Liver (tissue), 9 donors: ENCODE results near the gene PTPRD. TPM values are rescaled to one million over a fixed set of nuclear protein-coding genes. Genes with fewer than 3 reads are reported as not detected.

Source experiments
- DNase-seq: peaks from one replicate; pipeline ENCODE4 v3.0.0-alpha.2; 2017; ENCODE audit warnings: low spot score
- H3K27ac ChIP-seq, 2 donors: one replicate each; pipeline ENCODE4 v1.7.0; 2013; ENCODE audit warnings: inconsistent platforms in 2 of 2, low read length in 2 of 2, control low read depth in 1 of 2, low read depth in 1 of 2, mild to moderate bottlenecking in 1 of 2
- H3K27me3 ChIP-seq, 4 donors: one replicate each; pipeline versions ENCODE4 v1.6.1 to v1.7.0; 2013; ENCODE audit warnings: low read length in 3 of 4, inconsistent platforms in 1 of 4, mild to moderate bottlenecking in 1 of 4, moderate library complexity in 1 of 4; ENCODE audit not compliant: control insufficient read depth in 4 of 4, insufficient read depth in 4 of 4
- H3K36me3 ChIP-seq, 4 donors: one replicate each; pipeline versions ENCODE4 v1.6.1 to v1.7.0; 2013; ENCODE audit warnings: low read length in 3 of 4, mild to moderate bottlenecking in 3 of 4, low read depth in 1 of 4, moderate library complexity in 1 of 4; ENCODE audit not compliant: control insufficient read depth in 4 of 4, insufficient read depth in 3 of 4
- H3K4me1 ChIP-seq, 4 donors: one replicate each; pipeline versions ENCODE4 v1.6.1 to v1.7.0; 2013; ENCODE audit warnings: low read length in 3 of 4, mild to moderate bottlenecking in 3 of 4, moderate library complexity in 1 of 4; ENCODE audit not compliant: control insufficient read depth in 4 of 4, insufficient read depth in 4 of 4
- H3K4me3 ChIP-seq, 3 donors: one replicate each; pipeline versions ENCODE4 v1.6.1 to v1.7.0; 2013; ENCODE audit warnings: low read length in 3 of 3, control low read depth in 1 of 3, low read depth in 1 of 3, mild to moderate bottlenecking in 1 of 3
- H3K9ac ChIP-seq, 2 donors: one replicate each; pipeline ENCODE4 v1.7.0; 2013; ENCODE audit warnings: low read length in 2 of 2, mild to moderate bottlenecking in 2 of 2, moderate library complexity in 2 of 2, control low read depth in 1 of 2, low read depth in 1 of 2
- H3K9me3 ChIP-seq, 4 donors: one replicate each; pipeline versions ENCODE4 v1.6.1 to v1.7.0; 2013; ENCODE audit warnings: low read length in 3 of 4; ENCODE audit not compliant: control insufficient read depth in 4 of 4
- EGR1 ChIP-seq, 2 donors: IDR thresholded peaks; 2 replicates each; pipeline ENCODE4 v1.6.1; 2016 to 2018; ENCODE audit warnings: antibody characterized with exemption in 2 of 2, low read depth in 2 of 2
- FOXA1 ChIP-seq: IDR thresholded peaks from 2 replicates; pipeline ENCODE4 v1.6.1; 2016; ENCODE audit warnings: antibody characterized with exemption
- FOXA2 ChIP-seq: IDR thresholded peaks from 2 replicates; pipeline ENCODE4 v1.6.1; 2016; ENCODE audit warnings: antibody characterized with exemption
- GABPA ChIP-seq, 2 donors: IDR thresholded peaks in 1 of 2; conservative IDR thresholded peaks in 1 of 2; 2 replicates each; pipeline ENCODE4 v1.6.1; 2016; ENCODE audit warnings: antibody characterized with exemption in 2 of 2, mild to moderate bottlenecking in 1 of 2, moderate library complexity in 1 of 2
- HNF4A ChIP-seq, 2 donors: conservative IDR thresholded peaks; 2 replicates each; pipeline ENCODE4 v1.6.1; 2016; ENCODE audit warnings: antibody characterized with exemption in 2 of 2, mild to moderate bottlenecking in 2 of 2
- HNF4G ChIP-seq: IDR thresholded peaks from 2 replicates; pipeline ENCODE4 v1.6.1; 2016; ENCODE audit warnings: antibody characterized with exemption
- JUND ChIP-seq, 2 donors: IDR thresholded peaks; 2 replicates each; pipeline ENCODE4 v1.6.1; 2016; ENCODE audit warnings: antibody characterized with exemption in 2 of 2
- NR2F2 ChIP-seq: IDR thresholded peaks from 2 replicates; pipeline ENCODE4 v1.6.1; 2016; ENCODE audit warnings: antibody characterized with exemption
- RAD21 ChIP-seq, 2 donors: IDR thresholded peaks; 2 replicates each; pipeline ENCODE4 v1.6.1; 2016; ENCODE audit warnings: antibody characterized with exemption in 2 of 2, mild to moderate bottlenecking in 2 of 2
- RXRA ChIP-seq, 2 donors: IDR thresholded peaks; 2 replicates each; pipeline ENCODE4 v1.6.1; 2017 to 2018; ENCODE audit warnings: antibody characterized with exemption in 2 of 2, mild to moderate bottlenecking in 1 of 2
- SP1 ChIP-seq: IDR thresholded peaks from 2 replicates; pipeline ENCODE4 v1.6.1; 2018; ENCODE audit warnings: antibody characterized with exemption, mild to moderate bottlenecking
- TAF1 ChIP-seq: conservative IDR thresholded peaks from 2 replicates; pipeline ENCODE4 v1.6.1; 2016; ENCODE audit warnings: antibody characterized with exemption, mild to moderate bottlenecking
- WGBS: extraction: QIAGEN DNeasy Blood & Tissue Kit; methylation state at CpG from one replicate; pipeline ENCODE4 v1.1.7; 2013; 5-methylcytosine and 5-hydroxymethylcytosine counted together
- polyA plus RNA-seq, 2 donors: library from polyadenylated mRNA; stranded (reverse) in 1 of 2; unstranded in 1 of 2; fragments of 200-250 nt in 1 of 2; fragments of >200 nt in 1 of 2; fragmentation: Nextera tagmentation in 1 of 2; extraction: Ambion mirVana in 1 of 2; gene quantifications; one replicate each; pipeline versions ENCODE4 v1.2.1 to v1.2.3, GENCODE V29; 2013 to 2015
- total RNA-seq, 2 donors: library from RNA; depleted of rRNA; stranded (reverse); fragments of >200 nt; gene quantifications; one replicate each; pipeline ENCODE4 v1.2.3, GENCODE V29; 2014
- TF ChIP-seq, protein P1 (sequence below): IDR thresholded peaks from 2 replicates; pipeline ENCODE4 v1.6.1; 2016; ENCODE audit warnings: antibody characterized with exemption
- TF ChIP-seq, protein P2 (sequence below): IDR thresholded peaks from 2 replicates; pipeline ENCODE4 v1.6.1; 2016; ENCODE audit warnings: antibody characterized with exemption
- TF ChIP-seq, protein P3 (sequence below): IDR thresholded peaks from 2 replicates; pipeline ENCODE4 v1.6.1; 2016; ENCODE audit warnings: antibody characterized with exemption
- TF ChIP-seq, protein P4 (sequence below): IDR thresholded peaks from 2 replicates; pipeline ENCODE4 v1.6.1; 2016; ENCODE audit warnings: antibody characterized with exemption, mild to moderate bottlenecking
- TF ChIP-seq, protein P5 (sequence below): fragments of 150-350 bp; IDR thresholded peaks from 2 replicates; pipeline ENCODE4 v1.5.1; 2017; ENCODE audit warnings: improper control_type of control experiment, low read depth, low read length; ENCODE audit not compliant: missing input control
- donor health status: healthy.
- donor health status: healthy.
- donor health status: healthy.
- donor health status: healthy.
- donor health status: healthy.

The PTPRD gene
- total and polyA plus RNA-seq, 4 donors = 0.78 to 34.2 (median 4.7) TPM

DNA sequence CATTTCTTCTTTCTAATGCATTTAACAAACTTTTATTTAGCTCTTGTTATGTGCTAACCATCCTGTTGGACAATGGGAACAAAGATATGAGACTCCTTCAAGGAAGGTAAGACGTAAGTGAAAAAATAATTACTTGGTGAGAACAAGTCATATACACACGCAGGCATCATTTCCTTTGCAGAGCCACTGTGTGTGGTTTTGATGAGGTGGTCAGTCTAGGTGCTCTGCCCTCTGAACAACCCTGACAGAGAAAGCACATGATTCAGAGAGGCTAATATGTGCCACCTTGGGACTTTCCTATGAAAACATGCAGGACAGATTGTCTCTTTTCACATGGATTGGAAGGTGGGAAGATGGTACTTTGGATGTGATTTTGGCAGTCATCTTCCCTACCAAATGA, 1650.7 kb downstream of the PTPRD start:
- Histone ChIP-seq H3K27me3 (no peaks in the 10 kb centered on the region), H3K27ac (peak overlapping the region in 1 of 2 donors; percentile 85), H3K9ac (no peak overlapping the region), H3K9me3 (no peaks in the 10 kb centered on the region), H3K4me3 (no peak overlapping the region), H3K4me1 (peaks cover 7 to 35% (median 26%) of the 10 kb centered on the region in 4 donors), H3K36me3 (no peaks in the 10 kb centered on the region)
- no peak for DNase-seq
- TF ChIP-seq TAF1 (no peak), EGR1 (IDR thresholded peaks at IDR 0.05; ENCODE audit: low read depth in 2 of 2) (no peak), RAD21 (IDR thresholded peaks at IDR 0.05) (no peak), FOXA1 (no peak), NR2F2 (no peak), RXRA (IDR thresholded peaks at IDR 0.05) (no peak), HNF4A (conservative IDR thresholded peaks at IDR 0.05) (no peak), SP1 (no peak), FOXA2 (no peak), HNF4G (no peak), JUND (IDR thresholded peaks at IDR 0.05) (no peak), GABPA (IDR thresholded peaks at IDR 0.05 in 1 of 2, conservative IDR thresholded peaks at IDR 0.05 in 1 of 2) (no peak)
- TF ChIP-seq, protein P1, sequence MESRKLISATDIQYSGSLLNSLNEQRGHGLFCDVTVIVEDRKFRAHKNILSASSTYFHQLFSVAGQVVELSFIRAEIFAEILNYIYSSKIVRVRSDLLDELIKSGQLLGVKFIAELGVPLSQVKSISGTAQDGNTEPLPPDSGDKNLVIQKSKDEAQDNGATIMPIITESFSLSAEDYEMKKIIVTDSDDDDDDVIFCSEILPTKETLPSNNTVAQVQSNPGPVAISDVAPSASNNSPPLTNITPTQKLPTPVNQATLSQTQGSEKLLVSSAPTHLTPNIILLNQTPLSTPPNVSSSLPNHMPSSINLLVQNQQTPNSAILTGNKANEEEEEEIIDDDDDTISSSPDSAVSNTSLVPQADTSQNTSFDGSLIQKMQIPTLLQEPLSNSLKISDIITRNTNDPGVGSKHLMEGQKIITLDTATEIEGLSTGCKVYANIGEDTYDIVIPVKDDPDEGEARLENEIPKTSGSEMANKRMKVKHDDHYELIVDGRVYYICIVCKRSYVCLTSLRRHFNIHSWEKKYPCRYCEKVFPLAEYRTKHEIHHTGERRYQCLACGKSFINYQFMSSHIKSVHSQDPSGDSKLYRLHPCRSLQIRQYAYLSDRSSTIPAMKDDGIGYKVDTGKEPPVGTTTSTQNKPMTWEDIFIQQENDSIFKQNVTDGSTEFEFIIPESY = no peak
- TF ChIP-seq, protein P2, sequence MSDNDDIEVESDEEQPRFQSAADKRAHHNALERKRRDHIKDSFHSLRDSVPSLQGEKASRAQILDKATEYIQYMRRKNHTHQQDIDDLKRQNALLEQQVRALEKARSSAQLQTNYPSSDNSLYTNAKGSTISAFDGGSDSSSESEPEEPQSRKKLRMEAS = no peak
- TF ChIP-seq, protein P3, sequence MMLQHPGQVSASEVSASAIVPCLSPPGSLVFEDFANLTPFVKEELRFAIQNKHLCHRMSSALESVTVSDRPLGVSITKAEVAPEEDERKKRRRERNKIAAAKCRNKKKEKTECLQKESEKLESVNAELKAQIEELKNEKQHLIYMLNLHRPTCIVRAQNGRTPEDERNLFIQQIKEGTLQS = no peak
- TF ChIP-seq, protein P4, sequence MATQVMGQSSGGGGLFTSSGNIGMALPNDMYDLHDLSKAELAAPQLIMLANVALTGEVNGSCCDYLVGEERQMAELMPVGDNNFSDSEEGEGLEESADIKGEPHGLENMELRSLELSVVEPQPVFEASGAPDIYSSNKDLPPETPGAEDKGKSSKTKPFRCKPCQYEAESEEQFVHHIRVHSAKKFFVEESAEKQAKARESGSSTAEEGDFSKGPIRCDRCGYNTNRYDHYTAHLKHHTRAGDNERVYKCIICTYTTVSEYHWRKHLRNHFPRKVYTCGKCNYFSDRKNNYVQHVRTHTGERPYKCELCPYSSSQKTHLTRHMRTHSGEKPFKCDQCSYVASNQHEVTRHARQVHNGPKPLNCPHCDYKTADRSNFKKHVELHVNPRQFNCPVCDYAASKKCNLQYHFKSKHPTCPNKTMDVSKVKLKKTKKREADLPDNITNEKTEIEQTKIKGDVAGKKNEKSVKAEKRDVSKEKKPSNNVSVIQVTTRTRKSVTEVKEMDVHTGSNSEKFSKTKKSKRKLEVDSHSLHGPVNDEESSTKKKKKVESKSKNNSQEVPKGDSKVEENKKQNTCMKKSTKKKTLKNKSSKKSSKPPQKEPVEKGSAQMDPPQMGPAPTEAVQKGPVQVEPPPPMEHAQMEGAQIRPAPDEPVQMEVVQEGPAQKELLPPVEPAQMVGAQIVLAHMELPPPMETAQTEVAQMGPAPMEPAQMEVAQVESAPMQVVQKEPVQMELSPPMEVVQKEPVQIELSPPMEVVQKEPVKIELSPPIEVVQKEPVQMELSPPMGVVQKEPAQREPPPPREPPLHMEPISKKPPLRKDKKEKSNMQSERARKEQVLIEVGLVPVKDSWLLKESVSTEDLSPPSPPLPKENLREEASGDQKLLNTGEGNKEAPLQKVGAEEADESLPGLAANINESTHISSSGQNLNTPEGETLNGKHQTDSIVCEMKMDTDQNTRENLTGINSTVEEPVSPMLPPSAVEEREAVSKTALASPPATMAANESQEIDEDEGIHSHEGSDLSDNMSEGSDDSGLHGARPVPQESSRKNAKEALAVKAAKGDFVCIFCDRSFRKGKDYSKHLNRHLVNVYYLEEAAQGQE = no peak
- TF ChIP-seq, protein P5, sequence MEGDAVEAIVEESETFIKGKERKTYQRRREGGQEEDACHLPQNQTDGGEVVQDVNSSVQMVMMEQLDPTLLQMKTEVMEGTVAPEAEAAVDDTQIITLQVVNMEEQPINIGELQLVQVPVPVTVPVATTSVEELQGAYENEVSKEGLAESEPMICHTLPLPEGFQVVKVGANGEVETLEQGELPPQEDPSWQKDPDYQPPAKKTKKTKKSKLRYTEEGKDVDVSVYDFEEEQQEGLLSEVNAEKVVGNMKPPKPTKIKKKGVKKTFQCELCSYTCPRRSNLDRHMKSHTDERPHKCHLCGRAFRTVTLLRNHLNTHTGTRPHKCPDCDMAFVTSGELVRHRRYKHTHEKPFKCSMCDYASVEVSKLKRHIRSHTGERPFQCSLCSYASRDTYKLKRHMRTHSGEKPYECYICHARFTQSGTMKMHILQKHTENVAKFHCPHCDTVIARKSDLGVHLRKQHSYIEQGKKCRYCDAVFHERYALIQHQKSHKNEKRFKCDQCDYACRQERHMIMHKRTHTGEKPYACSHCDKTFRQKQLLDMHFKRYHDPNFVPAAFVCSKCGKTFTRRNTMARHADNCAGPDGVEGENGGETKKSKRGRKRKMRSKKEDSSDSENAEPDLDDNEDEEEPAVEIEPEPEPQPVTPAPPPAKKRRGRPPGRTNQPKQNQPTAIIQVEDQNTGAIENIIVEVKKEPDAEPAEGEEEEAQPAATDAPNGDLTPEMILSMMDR = no peak
- 95% methylated on average over 2 of the region's 2 CpGs for WGBS
